ENCODE results near the gene ITPR1.

Gene ITPR1

GRCh38 chr3:4604693-4605092 lies 111.5 kb downstream of the ITPR1 start:
- no peak for ATAC-seq

DNA sequence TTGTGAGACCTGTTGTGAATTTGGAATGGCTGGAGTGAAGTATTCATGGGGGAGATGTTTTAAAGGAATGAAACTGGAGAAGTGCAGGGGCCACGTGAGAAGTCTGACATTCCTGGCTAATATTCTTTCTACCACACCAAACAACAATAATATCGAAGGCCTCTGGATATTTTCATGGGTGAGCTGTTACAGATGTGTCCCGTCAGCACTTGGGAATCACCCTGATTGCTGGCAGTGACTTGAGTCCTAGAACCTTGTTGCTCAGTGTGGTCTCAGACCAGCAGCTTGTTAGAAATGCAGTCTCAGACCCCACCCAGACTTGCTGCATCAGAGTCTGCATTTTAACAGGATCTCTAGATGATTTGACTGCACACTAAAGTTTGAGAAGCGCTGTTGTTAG lies 113.8 kb downstream of the ITPR1 start:
- TF ChIP-seq ISL1 (CRISPR knock-in tag; IDR thresholded peaks at IDR 0.05) (no peak), ZC3H10 (CRISPR knock-in tag; IDR thresholded peaks at IDR 0.05) (no peak), PATZ1 (CRISPR knock-in tag; IDR thresholded peaks at IDR 0.05; ENCODE audit: borderline replicate concordance) (no peak), ESRRG (CRISPR knock-in tag; IDR thresholded peaks at IDR 0.05) (no peak), ARNTL (CRISPR knock-in tag; IDR thresholded peaks at IDR 0.05; ENCODE audit: borderline replicate concordance, low read depth) (no peak)
- no peak for ATAC-seq

More at GRCh38 chr3:4604693-4605092, 111.5 kb downstream of the ITPR1 start:
- no peak for TF ChIP-seq ZFP3 (CRISPR knock-in tag; IDR thresholded peaks at IDR 0.05)
- no peak for TF ChIP-seq TOX (CRISPR knock-in tag; IDR thresholded peaks at IDR 0.05; ENCODE audit: borderline replicate concordance)
- TF ChIP-seq, protein P1, sequence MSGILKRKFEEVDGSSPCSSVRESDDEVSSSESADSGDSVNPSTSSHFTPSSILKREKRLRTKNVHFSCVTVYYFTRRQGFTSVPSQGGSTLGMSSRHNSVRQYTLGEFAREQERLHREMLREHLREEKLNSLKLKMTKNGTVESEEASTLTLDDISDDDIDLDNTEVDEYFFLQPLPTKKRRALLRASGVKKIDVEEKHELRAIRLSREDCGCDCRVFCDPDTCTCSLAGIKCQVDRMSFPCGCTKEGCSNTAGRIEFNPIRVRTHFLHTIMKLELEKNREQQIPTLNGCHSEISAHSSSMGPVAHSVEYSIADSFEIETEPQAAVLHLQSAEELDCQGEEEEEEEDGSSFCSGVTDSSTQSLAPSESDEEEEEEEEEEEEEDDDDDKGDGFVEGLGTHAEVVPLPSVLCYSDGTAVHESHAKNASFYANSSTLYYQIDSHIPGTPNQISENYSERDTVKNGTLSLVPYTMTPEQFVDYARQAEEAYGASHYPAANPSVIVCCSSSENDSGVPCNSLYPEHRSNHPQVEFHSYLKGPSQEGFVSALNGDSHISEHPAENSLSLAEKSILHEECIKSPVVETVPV (CRISPR knock-in tag; IDR thresholded peaks at IDR 0.05), result no peak
- no peak for TF ChIP-seq CSDC2 (CRISPR knock-in tag; IDR thresholded peaks at IDR 0.05)
- TF ChIP-seq ISL1 (CRISPR knock-in tag; IDR thresholded peaks at IDR 0.05), result no peak
- TF ChIP-seq ESRRG (CRISPR knock-in tag; IDR thresholded peaks at IDR 0.05), result no peak
- TF ChIP-seq PPARA (CRISPR knock-in tag; IDR thresholded peaks at IDR 0.05; ENCODE audit: borderline replicate concordance), result no peak
- TF ChIP-seq, protein P2, sequence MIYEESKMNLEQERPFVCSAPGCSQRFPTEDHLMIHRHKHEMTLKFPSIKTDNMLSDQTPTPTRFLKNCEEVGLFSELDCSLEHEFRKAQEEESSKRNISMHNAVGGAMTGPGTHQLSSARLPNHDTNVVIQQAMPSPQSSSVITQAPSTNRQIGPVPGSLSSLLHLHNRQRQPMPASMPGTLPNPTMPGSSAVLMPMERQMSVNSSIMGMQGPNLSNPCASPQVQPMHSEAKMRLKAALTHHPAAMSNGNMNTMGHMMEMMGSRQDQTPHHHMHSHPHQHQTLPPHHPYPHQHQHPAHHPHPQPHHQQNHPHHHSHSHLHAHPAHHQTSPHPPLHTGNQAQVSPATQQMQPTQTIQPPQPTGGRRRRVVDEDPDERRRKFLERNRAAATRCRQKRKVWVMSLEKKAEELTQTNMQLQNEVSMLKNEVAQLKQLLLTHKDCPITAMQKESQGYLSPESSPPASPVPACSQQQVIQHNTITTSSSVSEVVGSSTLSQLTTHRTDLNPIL (CRISPR knock-in tag; IDR thresholded peaks at IDR 0.05; ENCODE audit: low read depth), result no peak
- no peak for TF ChIP-seq BACH2 (CRISPR knock-in tag; IDR thresholded peaks at IDR 0.05; ENCODE audit: borderline replicate concordance)

DNA sequence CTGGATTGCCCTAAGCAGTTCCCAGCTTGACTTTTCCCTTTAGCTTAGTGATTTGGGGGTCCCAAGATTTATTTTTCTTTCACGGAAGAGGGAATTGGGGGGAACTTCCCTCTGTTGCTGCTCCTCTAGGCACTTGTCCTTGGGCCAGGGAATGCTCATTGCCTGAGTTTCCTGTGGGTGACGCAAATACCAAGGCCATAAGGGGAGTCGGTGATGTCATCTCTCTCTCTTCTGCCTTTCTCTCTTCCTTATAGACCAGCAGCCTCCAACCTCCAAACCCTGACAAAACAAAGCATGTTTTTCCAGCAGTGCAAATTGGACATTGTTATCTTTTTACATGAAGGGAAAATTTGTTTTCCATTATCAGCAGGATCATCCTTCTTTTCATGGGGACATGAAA lies 120.2 kb downstream of the ITPR1 start:
- ATAC-seq, result no peak
- TF ChIP-seq BACH2 (CRISPR knock-in tag; IDR thresholded peaks at IDR 0.05; ENCODE audit: borderline replicate concordance) (no peak), CSDC2 (CRISPR knock-in tag; IDR thresholded peaks at IDR 0.05) (no peak), TOX (CRISPR knock-in tag; IDR thresholded peaks at IDR 0.05; ENCODE audit: borderline replicate concordance) (no peak), ZFP30 (CRISPR knock-in tag; IDR thresholded peaks at IDR 0.05) (no peak), PPARA (CRISPR knock-in tag; IDR thresholded peaks at IDR 0.05; ENCODE audit: borderline replicate concordance) (no peak), ZC3H10 (CRISPR knock-in tag; IDR thresholded peaks at IDR 0.05) (no peak), RARB (CRISPR knock-in tag; IDR thresholded peaks at IDR 0.05) (no peak), PATZ1 (CRISPR knock-in tag; IDR thresholded peaks at IDR 0.05; ENCODE audit: borderline replicate concordance) (no peak), OSR1 (CRISPR knock-in tag; IDR thresholded peaks at IDR 0.05) (no peak), SNAI2 (CRISPR knock-in tag; IDR thresholded peaks at IDR 0.05) (no peak), TCF4 (CRISPR knock-in tag; IDR thresholded peaks at IDR 0.05; ENCODE audit: borderline replicate concordance) (no peak), ZFP3 (CRISPR knock-in tag; IDR thresholded peaks at IDR 0.05) (no peak)
- TF ChIP-seq, protein P1 (CRISPR knock-in tag; IDR thresholded peaks at IDR 0.05), result no peak
- TF ChIP-seq, protein P3, sequence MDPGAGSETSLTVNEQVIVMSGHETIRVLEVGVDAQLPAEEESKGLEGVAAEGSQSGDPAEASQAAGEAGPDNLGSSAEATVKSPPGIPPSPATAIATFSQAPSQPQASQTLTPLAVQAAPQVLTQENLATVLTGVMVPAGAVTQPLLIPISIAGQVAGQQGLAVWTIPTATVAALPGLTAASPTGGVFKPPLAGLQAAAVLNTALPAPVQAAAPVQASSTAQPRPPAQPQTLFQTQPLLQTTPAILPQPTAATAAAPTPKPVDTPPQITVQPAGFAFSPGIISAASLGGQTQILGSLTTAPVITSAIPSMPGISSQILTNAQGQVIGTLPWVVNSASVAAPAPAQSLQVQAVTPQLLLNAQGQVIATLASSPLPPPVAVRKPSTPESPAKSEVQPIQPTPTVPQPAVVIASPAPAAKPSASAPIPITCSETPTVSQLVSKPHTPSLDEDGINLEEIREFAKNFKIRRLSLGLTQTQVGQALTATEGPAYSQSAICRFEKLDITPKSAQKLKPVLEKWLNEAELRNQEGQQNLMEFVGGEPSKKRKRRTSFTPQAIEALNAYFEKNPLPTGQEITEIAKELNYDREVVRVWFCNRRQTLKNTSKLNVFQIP (CRISPR knock-in tag; IDR thresholded peaks at IDR 0.05; ENCODE audit: borderline replicate concordance, low read depth), result no peak
- TF ChIP-seq, protein P4, sequence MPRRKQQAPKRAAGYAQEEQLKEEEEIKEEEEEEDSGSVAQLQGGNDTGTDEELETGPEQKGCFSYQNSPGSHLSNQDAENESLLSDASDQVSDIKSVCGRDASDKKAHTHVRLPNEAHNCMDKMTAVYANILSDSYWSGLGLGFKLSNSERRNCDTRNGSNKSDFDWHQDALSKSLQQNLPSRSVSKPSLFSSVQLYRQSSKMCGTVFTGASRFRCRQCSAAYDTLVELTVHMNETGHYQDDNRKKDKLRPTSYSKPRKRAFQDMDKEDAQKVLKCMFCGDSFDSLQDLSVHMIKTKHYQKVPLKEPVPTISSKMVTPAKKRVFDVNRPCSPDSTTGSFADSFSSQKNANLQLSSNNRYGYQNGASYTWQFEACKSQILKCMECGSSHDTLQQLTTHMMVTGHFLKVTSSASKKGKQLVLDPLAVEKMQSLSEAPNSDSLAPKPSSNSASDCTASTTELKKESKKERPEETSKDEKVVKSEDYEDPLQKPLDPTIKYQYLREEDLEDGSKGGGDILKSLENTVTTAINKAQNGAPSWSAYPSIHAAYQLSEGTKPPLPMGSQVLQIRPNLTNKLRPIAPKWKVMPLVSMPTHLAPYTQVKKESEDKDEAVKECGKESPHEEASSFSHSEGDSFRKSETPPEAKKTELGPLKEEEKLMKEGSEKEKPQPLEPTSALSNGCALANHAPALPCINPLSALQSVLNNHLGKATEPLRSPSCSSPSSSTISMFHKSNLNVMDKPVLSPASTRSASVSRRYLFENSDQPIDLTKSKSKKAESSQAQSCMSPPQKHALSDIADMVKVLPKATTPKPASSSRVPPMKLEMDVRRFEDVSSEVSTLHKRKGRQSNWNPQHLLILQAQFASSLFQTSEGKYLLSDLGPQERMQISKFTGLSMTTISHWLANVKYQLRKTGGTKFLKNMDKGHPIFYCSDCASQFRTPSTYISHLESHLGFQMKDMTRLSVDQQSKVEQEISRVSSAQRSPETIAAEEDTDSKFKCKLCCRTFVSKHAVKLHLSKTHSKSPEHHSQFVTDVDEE (CRISPR knock-in tag; IDR thresholded peaks at IDR 0.05), result no peak

Measured in SK-N-SH treated with all-trans-retinoic acid at 6 μM for 48 hours (cell line).